GM19240 (cell line): Measurements from ENCODE around the gene OR51B2.
A peak's percentile ranks its signal among the peaks of the same experiment; 100 is the strongest.

Experiments used
- DNase-seq: peaks from one replicate; pipeline ENCODE4 v3.0.0; 2011; ENCODE audit warnings: low spot score; ENCODE audit not compliant: insufficient read length

The OR51B2 gene

DNA sequence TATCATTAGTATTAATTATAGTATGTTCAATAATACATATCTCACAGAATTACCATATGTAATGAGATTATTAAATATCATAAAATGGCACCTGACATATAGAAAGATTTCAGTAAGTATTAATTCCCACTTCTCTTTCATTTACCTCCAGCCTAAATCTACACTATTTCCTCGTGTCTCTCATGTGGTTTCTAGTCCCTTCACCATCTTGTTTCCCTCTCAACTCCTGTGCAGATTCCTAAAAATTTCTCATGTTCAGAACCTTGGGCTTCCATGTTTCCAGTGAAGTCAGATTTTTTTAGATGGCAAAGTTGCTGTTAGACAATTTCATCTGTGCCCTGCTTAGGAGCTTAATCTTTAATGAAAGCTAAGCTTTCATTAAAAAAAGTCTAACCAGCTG lies 40.2 kb downstream of the OR51B2 start:
- no peak for DNase-seq

DNA sequence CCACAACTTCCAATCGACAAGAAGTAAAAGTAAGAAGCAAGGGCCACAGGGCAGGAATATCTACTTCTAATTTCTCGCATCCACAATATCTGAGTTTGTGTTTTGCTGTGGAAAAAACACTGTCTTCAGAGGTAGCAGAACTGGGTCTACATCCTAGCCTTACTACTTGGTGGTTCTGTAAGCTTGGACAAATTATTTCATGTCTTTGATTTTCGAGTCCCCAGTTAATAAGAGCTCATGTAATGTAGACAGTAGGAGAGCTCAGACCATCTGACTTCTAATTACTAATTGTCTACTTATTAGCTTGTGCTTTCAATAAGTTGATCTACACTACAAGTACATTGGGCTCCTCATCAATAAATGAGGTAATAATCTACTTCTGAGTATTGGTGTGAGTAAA lies 41.0 kb downstream of the OR51B2 start:
- DNase-seq, result no peak

DNA sequence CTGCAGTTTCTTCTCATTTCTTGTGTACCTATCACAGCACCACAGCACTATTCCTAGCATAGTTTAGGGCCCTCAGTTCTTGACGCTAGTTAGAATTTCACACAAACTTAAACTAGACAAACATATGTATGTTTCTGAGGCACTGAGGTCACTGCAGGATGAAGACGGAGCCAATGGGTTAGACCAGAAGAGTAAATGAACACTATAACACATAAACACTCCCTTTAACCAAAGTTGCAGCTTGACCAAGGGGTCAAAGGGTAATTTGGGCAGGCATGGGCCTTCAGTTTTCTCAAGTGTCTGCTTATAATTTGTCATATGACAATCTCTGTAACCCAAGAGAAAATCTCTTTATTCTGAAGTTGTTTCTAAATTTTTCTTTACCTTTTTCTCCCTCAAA lies 41.5 kb downstream of the OR51B2 start:
- DNase-seq, result no peak

DNA sequence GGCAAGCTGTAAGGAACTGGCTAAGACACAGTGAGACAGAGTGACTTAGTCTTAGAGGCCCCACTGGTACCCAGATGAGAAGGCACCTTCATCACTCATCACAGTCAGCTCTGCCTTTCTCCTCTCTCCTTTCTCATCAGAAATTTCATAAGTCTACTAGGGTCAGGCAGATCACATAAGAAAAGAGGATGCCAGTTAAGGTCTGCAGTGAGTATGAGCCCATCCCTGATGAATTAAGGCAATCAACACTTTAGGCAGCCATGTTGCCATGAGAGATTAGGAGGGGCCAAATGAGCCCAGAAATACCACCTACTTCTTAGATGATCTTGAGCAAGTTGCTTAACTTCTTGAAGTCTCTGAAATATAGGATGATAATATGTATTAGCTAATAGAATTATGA lies 42.5 kb downstream of the OR51B2 start:
- DNase-seq, result no peak

DNA sequence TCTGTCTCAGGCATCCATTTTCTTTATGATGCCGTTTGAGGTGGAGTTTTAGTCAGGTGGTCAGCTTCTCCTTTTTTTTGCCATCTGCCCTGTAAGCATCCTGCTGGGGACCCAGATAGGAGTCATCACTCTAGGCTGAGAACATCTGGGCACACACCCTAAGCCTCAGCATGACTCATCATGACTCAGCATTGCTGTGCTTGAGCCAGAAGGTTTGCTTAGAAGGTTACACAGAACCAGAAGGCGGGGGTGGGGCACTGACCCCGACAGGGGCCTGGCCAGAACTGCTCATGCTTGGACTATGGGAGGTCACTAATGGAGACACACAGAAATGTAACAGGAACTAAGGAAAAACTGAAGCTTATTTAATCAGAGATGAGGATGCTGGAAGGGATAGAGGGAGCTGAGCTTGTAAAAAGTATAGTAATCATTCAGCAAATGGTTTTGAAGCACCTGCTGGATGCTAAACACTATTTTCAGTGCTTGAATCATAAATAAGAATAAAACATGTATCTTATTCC lies 43.5 kb downstream of the OR51B2 start:
- peak; percentile 33 for DNase-seq

DNA sequence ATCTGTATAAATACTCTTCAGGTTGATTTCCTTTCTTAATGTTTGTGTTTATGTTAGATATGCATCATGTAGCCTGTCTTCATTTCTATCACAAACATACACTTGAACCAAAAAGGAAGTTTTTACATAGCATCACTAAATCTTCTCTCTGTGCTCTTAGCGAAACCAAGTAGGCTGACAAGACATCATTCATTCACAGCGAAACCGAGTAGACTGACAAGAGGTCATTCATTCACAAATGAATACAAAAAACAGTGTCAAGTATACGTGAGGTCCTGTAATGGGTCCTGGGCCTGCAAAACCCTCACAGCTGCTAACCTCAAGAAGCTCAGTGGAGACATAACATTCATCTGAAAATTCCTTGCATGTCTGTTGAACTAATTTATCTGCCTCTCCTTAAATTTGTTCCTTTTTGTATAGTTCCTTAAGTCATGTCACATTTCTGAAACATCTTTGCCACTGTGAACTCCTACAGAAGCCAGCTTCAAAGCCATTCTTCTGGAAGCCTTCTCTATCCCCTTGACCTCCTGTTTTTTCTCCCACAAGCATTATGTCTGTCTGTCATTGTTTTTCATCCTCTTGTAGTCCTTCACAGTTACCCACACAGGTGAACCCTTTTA lies 44.5 kb downstream of the OR51B2 start:
- DNase-seq, result no peak

DNA sequence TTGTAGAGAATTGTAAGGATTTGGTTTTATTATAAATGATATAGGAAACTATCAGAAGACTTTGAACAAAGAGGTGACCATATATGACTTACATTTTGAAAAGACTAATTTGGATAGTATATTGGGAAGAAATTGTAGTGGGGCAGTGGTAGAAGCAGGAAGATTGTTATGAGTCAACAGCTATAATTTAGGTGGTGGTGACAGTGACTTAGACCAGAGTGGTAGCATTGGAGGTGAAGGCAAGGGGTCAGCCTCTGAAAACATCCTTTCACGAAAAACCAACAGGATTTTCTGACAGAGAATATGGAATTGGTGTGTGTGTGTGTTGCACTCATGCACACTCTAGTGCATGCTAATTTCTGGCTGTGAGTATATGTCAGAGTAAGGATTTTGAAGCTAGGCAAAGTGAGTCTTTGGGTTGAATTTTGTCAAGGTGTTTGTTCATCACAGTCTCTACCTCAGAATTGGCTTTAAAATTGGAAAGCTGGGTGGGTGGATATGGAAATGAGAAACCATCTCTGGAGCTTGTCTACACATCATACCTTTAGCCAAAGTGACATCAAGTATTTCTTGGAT lies 46.2 kb downstream of the OR51B2 start:
- DNase-seq, result no peak

DNA sequence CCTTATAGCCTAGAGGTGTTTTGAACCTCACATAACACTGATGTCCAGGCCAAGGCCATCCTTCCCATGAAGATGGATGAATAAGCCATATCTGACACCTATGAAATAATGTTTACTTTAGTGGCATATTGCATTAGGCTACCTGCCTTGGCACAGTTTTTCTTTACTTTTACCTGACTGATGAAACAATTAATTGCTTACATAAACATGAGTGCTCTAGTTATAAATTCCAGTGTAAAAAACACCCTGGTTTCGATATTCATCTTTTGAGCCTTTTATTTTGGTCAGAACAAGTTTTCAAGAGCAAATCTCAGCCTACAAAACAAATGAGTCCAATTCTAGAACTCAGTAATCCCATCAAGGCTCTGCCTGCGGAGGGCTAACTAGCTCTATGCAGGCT lies 47.4 kb downstream of the OR51B2 start:
- DNase-seq, result no peak

DNA sequence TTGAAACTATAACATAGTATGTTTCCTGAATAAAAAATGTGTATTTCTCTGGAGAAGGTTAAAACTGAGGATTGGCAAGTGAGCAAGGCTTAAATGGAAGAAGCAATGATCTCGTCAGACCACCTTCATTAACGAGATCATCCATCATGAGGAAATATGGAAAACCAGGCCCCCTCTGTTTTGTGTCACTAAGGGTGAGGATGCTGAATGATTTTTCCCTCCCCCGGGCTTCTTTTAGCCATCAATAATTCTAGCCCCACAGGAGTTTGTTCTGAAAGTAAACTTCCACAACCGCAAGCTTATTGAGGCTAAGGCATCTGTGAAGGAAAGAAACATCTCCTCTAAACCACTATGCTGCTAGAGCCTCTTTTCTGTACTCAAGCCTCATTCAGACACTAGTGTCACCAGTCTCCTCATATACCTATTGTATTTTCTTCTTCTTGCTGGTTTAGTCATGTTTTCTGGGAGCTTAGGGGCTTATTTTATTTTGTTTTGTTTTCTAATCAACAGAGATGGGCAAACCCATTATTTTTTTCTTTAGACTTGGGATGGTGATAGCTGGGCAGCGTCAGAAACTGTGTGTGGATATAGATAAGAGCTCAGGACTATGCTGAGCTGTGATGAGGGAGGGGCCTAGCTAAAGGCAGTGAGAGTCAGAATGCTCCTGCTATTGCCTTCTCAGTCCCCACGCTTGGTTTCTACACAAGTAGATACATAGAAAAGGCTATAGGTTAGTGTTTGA lies 48.6 kb downstream of the OR51B2 start:
- DNase-seq, result no peak

DNA sequence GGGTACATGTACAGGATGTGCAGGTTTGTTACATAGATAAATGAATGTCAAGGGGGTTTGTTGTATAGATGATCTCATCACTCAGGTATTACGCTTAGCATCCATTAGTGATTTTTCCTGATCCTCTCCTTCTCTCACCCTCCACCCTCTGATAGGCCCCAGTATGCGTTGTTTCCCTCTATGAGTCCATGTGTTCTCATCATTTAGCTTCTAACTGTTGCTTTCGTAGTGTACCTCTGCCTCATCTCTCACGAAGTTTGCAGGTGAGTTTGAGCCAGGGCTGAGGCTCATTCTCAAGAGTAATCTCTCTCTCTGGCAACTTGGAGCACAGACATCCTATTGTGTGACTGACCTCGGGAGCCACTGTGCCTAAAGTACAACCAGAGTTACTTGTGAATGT lies 49.7 kb downstream of the OR51B2 start:
- no peak for DNase-seq
